NCI-H345 (cell line): ENCODE results near the gene ATRNL1.
"Not testable (repeated sequence)": the region's sequence is repeated elsewhere in the genome, so short reads cannot be mapped to it uniquely, and the experiment has no call there.

ENCODE experiments used
- DNase-seq: peaks from one replicate; lab custom pipeline; 2025; lab: John Stamatoyannopoulos, UW

ATRNL1 gene

GRCh38 chr10:115762029-115762428, 668.9 kb downstream of the ATRNL1 start:
- no peak for DNase-seq

GRCh38 chr10:115771755-115772154, 678.6 kb downstream of the ATRNL1 start:
- DNase-seq, result no peak

- DNase-seq, result no peak
Observed at GRCh38 chr10:115772606-115773005, 679.4 kb downstream of the ATRNL1 start.

GRCh38 chr10:115773832-115774231, 680.7 kb downstream of the ATRNL1 start:
- DNase-seq, result no peak

- no peak for DNase-seq
Observed at GRCh38 chr10:115774721-115775120, 681.6 kb downstream of the ATRNL1 start.

GRCh38 chr10:115777646-115778045, 684.5 kb downstream of the ATRNL1 start:
- no peak for DNase-seq

GRCh38 chr10:115790220-115790619, 697.1 kb downstream of the ATRNL1 start:
- DNase-seq, result no peak

GRCh38 chr10:115795964-115796363, 702.8 kb downstream of the ATRNL1 start:
- DNase-seq, result no peak

GRCh38 chr10:115801457-115801856, 708.3 kb downstream of the ATRNL1 start:
- DNase-seq, result no peak

- no peak for DNase-seq
Observed at GRCh38 chr10:115801992-115802391, 708.8 kb downstream of the ATRNL1 start.

GRCh38 chr10:115802911-115803310, 709.7 kb downstream of the ATRNL1 start:
- DNase-seq, result no peak

GRCh38 chr10:115814542-115814941, 721.4 kb downstream of the ATRNL1 start:
- no peak for DNase-seq

- DNase-seq, result no peak
Observed at GRCh38 chr10:115818012-115818411, 724.8 kb downstream of the ATRNL1 start.

GRCh38 chr10:115826396-115826795, 733.2 kb downstream of the ATRNL1 start:
- no peak for DNase-seq

- DNase-seq, result no peak
Observed at GRCh38 chr10:115827231-115828009, 734.3 kb downstream of the ATRNL1 start.

- DNase-seq, result not testable (repeated sequence)
Observed at GRCh38 chr10:115828182-115828581, 735.0 kb downstream of the ATRNL1 start.

- no peak for DNase-seq
Observed at GRCh38 chr10:115829521-115830205, 736.5 kb downstream of the ATRNL1 start.

GRCh38 chr10:115830265-115830970, 737.3 kb downstream of the ATRNL1 start:
- DNase-seq, result no peak

GRCh38 chr10:115831016-115831415, 737.9 kb downstream of the ATRNL1 start:
- DNase-seq, result no peak

GRCh38 chr10:115833119-115833518, 740.0 kb downstream of the ATRNL1 start:
- no peak for DNase-seq

- DNase-seq, result no peak
Observed at GRCh38 chr10:115844591-115844990, 751.4 kb downstream of the ATRNL1 start.

- no peak for DNase-seq
Observed at GRCh38 chr10:115845921-115846320, 752.8 kb downstream of the ATRNL1 start.

- no peak for DNase-seq
Observed at GRCh38 chr10:115846528-115846927, 753.4 kb downstream of the ATRNL1 start.
